ENCODE data around the gene PPP6R1. TPM values are rescaled to one million over a fixed set of nuclear protein-coding genes. Genes with fewer than 3 reads are reported as not detected.

PPP6R1 gene
- total and polyA plus RNA-seq, 2 of the 13 experiments (the other 11 are each of a cell fraction or from before 2014, with no cell fraction given), result 25.8 to 54.0 TPM

DNA sequence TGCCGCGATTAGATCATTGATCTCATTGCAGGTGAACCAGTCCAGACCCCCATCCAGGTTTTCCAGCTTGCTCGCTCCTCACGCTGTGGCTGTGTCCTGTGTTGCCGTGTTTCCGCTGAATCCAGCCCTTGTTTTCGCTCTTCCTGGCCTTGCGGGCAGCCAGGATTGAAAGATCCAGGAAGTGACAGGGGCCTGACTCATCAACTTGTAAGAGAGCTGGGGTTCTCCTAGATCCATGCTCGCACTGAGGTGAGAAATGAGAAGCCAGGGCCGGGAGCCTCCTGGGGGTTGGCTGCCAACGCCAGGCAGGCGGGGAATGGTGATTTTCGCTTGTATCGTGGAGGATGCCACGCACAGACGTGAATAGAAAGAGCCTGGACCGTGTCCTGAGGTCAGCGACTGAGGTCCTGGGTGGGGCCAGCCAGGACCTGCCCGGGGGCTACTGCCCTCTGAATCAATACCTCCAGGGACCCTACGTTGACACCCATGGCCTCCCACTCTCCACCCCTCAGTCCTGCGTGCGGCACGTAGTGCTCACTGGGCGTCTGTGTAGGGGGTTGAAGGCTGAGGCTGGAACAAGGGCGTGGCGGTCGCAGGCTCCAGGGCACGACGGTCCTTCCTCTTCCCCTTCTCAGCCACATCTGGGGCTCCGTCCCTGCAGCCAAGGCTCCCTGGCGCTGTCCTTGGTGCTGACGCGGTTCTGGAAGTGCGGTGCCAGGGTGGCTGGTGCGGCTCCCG is 42.2 kb downstream of the PPP6R1 start (continued):
- TF ChIP-seq, protein P1, sequence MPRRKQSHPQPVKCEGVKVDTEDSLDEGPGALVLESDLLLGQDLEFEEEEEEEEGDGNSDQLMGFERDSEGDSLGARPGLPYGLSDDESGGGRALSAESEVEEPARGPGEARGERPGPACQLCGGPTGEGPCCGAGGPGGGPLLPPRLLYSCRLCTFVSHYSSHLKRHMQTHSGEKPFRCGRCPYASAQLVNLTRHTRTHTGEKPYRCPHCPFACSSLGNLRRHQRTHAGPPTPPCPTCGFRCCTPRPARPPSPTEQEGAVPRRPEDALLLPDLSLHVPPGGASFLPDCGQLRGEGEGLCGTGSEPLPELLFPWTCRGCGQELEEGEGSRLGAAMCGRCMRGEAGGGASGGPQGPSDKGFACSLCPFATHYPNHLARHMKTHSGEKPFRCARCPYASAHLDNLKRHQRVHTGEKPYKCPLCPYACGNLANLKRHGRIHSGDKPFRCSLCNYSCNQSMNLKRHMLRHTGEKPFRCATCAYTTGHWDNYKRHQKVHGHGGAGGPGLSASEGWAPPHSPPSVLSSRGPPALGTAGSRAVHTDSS (CRISPR knock-in tag; conservative IDR thresholded peaks at IDR 0.05), result no peak
- peak; percentile 82; the same call in 1 of the 2 replicates for TF ChIP-seq ZFP36L1 (CRISPR knock-in tag; IDR thresholded peaks at IDR 0.05)
- TF ChIP-seq ZNF468 (CRISPR knock-in tag; IDR thresholded peaks at IDR 0.05), result 0 out of 2 replicates have a peak, but pooled peaks have one; percentile 77
- TF ChIP-seq ZSCAN21 (CRISPR knock-in tag; IDR thresholded peaks at IDR 0.05; ENCODE audit: borderline replicate concordance), result peak; percentile 93
- peak; percentile 81 for TF ChIP-seq RXRB (CRISPR knock-in tag; IDR thresholded peaks at IDR 0.05; ENCODE audit: borderline replicate concordance)
- TF ChIP-seq ZNF790 (CRISPR knock-in tag; IDR thresholded peaks at IDR 0.05; ENCODE audit: borderline replicate concordance), result peak; percentile 95; the same call in 1 of the 2 replicates
- TF ChIP-seq CAMTA2 (CRISPR knock-in tag; IDR thresholded peaks at IDR 0.05; ENCODE audit: borderline replicate concordance), result no peak; the same call in 1 of the 2 replicates
- TF ChIP-seq ZNF678 (CRISPR knock-in tag; IDR thresholded peaks at IDR 0.05), result peak; percentile 66; the same call in 1 of the 2 replicates
- no peak for TF ChIP-seq EZH2 (conservative IDR thresholded peaks at IDR 0.05; ENCODE audit: low read depth, low read length)
- peak; percentile 82 for TF ChIP-seq MAFG (CRISPR knock-in tag; IDR thresholded peaks at IDR 0.05)
- peak; percentile 63 for TF ChIP-seq PHF8 (CRISPR knock-in tag; IDR thresholded peaks at IDR 0.05)
- TF ChIP-seq TP53 (CRISPR knock-in tag; conservative IDR thresholded peaks at IDR 0.05), result peak; percentile 89; the same call in 1 of the 2 replicates
- TF ChIP-seq PTBP1 (IDR thresholded peaks at IDR 0.05; ENCODE audit: low read depth, low read length, poor library complexity, severe bottlenecking), result no peak
- peak; percentile 87 for TF ChIP-seq ZNF264 (CRISPR knock-in tag; IDR thresholded peaks at IDR 0.05)
- TF ChIP-seq SRSF9 (IDR thresholded peaks at IDR 0.05; ENCODE audit: borderline replicate concordance, insufficient read depth, low read depth, low read length, poor library complexity, severe bottlenecking), result no peak
- TF ChIP-seq ZNF558 (CRISPR knock-in tag; IDR thresholded peaks at IDR 0.05; ENCODE audit: borderline replicate concordance), result peak; percentile 88; the same call in 1 of the 2 replicates
- no peak; the same call in 1 of the 2 replicates for TF ChIP-seq KLF9 (CRISPR knock-in tag; IDR thresholded peaks at IDR 0.05; ENCODE audit: low read depth)
- peak; percentile 59; the same call in 1 of the 2 replicates for TF ChIP-seq ZNF614 (CRISPR knock-in tag; IDR thresholded peaks at IDR 0.05; ENCODE audit: borderline replicate concordance)
- no peak; the same call in 1 of the 2 replicates for TF ChIP-seq SSRP1 (CRISPR knock-in tag; IDR thresholded peaks at IDR 0.05)
- no peak for TF ChIP-seq ZNF260 (CRISPR knock-in tag; IDR thresholded peaks at IDR 0.05; ENCODE audit: borderline replicate concordance, low read depth)
- TF ChIP-seq, protein P2, sequence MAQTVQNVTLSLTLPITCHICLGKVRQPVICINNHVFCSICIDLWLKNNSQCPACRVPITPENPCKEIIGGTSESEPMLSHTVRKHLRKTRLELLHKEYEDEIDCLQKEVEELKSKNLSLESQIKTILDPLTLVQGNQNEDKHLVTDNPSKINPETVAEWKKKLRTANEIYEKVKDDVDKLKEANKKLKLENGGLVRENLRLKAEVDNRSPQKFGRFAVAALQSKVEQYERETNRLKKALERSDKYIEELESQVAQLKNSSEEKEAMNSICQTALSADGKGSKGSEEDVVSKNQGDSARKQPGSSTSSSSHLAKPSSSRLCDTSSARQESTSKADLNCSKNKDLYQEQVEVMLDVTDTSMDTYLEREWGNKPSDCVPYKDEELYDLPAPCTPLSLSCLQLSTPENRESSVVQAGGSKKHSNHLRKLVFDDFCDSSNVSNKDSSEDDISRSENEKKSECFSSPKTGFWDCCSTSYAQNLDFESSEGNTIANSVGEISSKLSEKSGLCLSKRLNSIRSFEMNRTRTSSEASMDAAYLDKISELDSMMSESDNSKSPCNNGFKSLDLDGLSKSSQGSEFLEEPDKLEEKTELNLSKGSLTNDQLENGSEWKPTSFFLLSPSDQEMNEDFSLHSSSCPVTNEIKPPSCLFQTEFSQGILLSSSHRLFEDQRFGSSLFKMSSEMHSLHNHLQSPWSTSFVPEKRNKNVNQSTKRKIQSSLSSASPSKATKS (CRISPR knock-in tag; IDR thresholded peaks at IDR 0.05), result 0 out of 2 replicates have a peak, but pooled peaks have one; percentile 76
- TF ChIP-seq SOX5 (CRISPR knock-in tag; IDR thresholded peaks at IDR 0.05; ENCODE audit: borderline replicate concordance), result peak; percentile 67
- peak; percentile 75; the same call in 1 of the 2 replicates for TF ChIP-seq SAFB2 (CRISPR knock-in tag; IDR thresholded peaks at IDR 0.05; ENCODE audit: borderline replicate concordance, low read depth)
- TF ChIP-seq, protein P3, sequence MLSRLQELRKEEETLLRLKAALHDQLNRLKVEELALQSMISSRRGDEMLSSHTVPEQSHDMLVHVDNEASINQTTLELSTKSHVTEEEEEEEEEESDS (CRISPR knock-in tag; IDR thresholded peaks at IDR 0.05; ENCODE audit: borderline replicate concordance), result peak; percentile 94
